Memory B cell (primary cell): ENCODE measurements around the gene CA5A.
"Not testable (repeated sequence)": the region's sequence is repeated elsewhere in the genome, so short reads cannot be mapped to it uniquely, and the experiment has no call there.

Experiments
- ATAC-seq: fragments of 150-1000 bp; cut with Tn5 transposase; 2 replicates; pipeline ENCODE4 v1.10.0; 2021; ENCODE audit warnings: low read depth, mild to moderate bottlenecking, moderate library complexity
- DNase-seq, 2 donors: peaks; one replicate each; pipeline ENCODE4 v3.0.0; 2022; ENCODE audit warnings: low spot score in 2 of 2
- H3K27ac Mint-ChIP-seq: one replicate; pipeline ENCODE4 v1.8.0; 2022; ENCODE audit warnings: mild to moderate bottlenecking, moderate library complexity, mixed read lengths
- H3K27me3 Mint-ChIP-seq: one replicate; pipeline ENCODE4 v1.8.0; 2022; ENCODE audit warnings: mixed read lengths
- H3K36me3 Mint-ChIP-seq: one replicate; pipeline ENCODE4 v1.8.0; 2022; ENCODE audit warnings: mild to moderate bottlenecking, mixed read lengths
- H3K4me1 Mint-ChIP-seq: one replicate; pipeline ENCODE4 v1.8.0; 2022; ENCODE audit warnings: mixed read lengths
- H3K4me3 Mint-ChIP-seq: one replicate; pipeline ENCODE4 v1.8.0; 2022; ENCODE audit warnings: mild to moderate bottlenecking, moderate library complexity, mixed read lengths
- H3K9me3 Mint-ChIP-seq: one replicate; pipeline ENCODE4 v1.8.0; 2022; ENCODE audit warnings: mixed read lengths

The CA5A gene

DNA sequence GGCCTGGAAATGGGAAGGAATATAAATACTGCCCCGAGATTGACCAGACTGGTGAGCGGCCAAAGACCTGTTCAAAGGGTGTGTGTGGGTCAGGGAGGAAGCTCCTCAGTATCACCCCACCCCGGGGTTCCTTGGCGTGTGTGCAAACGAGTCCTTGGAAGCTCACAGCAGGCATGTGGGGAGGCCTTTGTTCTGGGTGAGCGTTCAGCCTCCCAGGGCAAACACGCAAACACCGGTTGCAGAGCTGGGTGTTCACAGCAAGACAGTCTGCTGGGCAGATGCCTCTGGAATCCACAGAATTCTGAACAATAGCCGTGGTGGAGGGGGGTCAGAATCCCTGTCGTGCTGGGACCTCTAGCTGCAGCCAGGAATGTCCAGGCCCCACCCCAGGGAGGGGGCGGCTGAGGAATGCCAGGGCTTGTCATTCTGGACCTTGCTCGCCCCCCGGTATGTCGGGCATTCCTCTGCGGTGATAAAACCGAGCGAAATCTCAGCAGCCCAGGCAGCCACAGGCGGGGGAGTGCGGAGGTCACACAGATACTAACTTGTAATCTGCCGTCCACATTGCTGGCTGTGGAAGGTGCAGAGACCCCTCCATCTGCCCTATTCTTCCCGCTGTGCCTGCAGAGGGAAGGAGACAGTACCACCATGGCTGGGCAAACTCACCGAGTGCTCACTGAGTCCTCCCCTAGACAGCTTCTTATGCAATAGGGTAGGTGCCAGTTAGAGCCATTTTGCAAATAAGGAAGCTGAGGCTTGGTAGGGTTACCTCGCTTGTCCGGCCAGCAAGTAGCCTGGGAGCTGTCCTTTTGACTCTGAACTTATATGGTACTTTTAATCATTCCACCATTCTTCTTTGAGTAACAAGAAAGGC, 65.7 kb downstream of the CA5A start:
- peak overlapping the region; percentile 39 for H3K4me3 Mint-ChIP-seq
- H3K4me1 Mint-ChIP-seq = peaks cover 33% of the 10 kb centered on the region
- not testable (repeated sequence) for DNase-seq, ATAC-seq, H3K27me3 Mint-ChIP-seq, H3K27ac Mint-ChIP-seq, H3K9me3 Mint-ChIP-seq, H3K36me3 Mint-ChIP-seq

DNA sequence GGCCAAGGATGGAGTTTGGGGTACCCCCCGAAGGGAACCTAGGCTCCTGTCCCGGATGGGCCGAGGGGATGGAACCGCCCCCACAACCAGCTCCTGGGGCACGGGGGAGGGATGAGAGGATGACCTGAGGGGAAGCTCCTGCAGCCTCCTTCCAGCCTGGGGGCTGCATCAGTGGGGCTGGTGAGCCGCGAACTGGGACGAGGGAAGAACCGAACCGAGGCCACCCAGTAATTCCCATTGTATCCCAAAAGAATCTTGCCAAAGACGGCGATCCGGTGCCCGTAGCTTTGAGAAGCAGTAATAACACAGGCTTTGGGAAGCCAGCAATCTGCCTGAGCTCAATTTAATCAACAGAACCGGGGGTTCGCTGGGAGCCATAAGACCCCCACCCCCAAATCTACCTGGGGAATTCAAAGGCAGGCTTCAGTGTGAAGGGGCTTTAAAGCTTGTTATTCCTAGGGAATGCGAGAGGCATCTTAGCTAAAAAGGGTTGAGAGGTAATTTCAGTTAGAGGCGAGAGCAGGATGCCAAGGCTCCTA, 66.4 kb downstream of the CA5A start:
- H3K4me3 Mint-ChIP-seq = peak overlapping the region; percentile 39
- H3K9me3 Mint-ChIP-seq, DNase-seq, H3K27me3 Mint-ChIP-seq, ATAC-seq, H3K36me3 Mint-ChIP-seq, H3K27ac Mint-ChIP-seq: not testable (repeated sequence)
- H3K4me1 Mint-ChIP-seq = peaks cover 32% of the 10 kb centered on the region

DNA sequence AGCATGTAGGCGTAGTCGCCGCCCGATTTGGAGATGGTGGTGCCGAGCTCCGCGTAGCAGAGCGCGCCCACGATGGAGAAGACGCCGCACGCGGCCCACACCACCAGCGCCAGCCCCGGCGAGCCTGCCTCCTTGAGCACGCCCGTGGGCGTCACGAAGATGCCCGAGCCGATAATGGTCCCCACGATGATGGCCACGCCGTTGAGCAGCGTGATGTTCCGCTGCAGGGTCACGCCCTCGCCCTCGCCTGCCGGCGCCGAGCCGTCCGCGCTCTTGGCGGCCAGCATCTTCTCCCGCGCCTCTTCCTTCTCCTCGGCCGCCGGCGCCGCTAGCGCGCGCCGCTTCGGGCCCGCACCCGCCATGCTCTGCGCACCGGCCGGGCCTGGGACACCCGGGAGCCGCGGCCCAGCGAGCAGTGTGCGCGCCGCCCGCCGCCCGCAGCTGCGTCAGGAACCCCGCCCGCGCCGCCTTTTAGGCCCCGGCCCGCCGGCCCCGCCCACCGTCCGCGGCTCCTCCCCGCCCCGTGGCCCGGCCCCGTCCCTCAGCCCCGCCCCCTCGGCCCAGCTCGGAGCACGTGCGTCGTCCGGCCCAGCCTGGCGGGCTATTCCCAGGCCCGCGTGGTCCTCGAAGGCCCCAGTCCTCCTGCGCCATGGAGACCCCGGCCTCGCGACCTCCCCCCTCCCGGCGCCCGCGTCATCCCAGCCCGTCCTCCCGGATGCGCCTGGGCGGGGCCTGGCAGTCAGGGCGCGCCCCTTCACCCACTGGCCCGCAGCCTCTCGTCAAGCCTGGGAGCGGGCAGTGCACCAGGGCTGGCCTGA, 67.1 kb downstream of the CA5A start, which contains the start of gene SLC7A5:
SLC7A5 (minus strand) TSS at position 447 of the 818 bp plus-strand sequence; CDS start at position 362, 85 bp downstream.
- Mint-ChIP-seq H3K4me1 (peaks cover 31% of the 10 kb centered on the region), H3K27ac (peak within 1 kb of the TSS; percentile 79), H3K4me3 (peak within 1 kb of the TSS; percentile 94)
- DNase-seq = peak; percentile 91 to 96
- ATAC-seq = peak; percentile 78
- H3K9me3 Mint-ChIP-seq, H3K27me3 Mint-ChIP-seq, H3K36me3 Mint-ChIP-seq: not testable (repeated sequence)

DNA sequence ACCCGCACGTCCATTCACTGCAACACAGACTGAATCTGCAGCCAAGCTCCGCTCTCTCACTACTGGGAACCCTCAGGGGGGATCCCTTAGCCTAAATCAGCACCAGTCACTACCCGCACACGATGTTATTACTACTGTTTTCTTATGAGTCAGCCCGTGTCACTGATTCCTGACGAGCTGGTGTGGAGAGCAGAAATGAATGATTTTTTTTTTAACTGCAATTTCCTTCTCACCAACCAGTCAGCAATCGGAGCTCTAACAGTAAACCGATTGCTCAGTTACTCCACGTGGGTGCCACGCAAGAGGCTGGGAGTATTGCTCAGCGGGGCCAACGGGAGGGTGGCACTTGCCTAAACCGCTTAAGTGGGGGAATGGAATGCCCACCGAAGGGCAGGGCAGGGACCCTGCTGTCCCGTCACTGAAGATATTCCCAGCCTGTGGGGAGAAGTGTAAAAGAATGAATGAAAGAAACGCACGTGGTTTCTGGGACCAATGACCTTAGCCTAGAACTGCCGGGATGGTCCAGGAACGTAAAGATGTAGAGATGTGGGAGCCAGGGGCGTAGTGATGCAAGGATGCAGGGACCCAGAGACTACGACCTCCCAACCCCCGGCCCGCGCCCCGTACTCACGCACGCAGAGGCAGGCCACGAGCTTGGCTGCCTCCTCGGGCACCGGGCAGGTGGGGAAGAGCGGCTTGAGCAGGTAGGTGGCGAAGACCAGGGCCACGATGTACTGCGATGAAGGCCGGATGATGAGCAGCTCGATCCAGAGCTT, 67.9 kb downstream of the CA5A start:
- ATAC-seq = peak; percentile 28
- Mint-ChIP-seq H3K4me3 (peak overlapping the region; percentile 94), H3K27ac (peak overlapping the region; percentile 79), H3K4me1 (peaks cover 31% of the 10 kb centered on the region)
- not testable (repeated sequence) for H3K27me3 Mint-ChIP-seq, DNase-seq, H3K9me3 Mint-ChIP-seq, H3K36me3 Mint-ChIP-seq

DNA sequence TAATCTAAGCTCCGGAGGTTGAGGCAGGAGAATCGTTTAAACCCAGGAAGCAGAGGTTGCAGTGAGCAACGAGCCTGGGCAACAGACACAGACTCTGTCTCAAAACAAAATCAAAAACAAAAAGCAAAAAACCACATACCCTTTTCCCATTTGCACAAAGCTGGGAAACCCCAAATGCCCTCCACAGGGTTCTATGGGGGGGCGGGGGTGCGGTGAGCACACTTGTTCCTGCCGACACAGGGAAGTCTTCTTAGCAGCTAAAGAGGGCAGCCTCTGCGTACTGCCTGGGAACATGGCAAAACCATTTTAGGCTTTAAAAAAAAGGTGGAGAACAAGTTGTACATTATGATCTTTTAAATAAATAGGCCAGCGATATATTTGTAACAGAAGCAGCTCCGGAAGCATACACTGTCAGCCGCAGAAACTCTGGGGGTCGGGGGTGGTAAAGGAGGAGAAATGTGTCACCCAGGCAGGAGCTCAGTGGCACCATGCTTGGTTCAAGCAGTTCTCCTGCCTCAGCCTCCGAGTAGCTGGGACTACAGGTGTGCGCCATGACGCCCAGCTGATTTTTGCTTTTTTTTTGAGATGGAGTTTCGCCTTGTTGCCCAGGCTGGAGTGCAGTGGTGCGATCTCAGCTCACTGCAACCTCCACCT, 70.3 kb downstream of the CA5A start:
- H3K27me3 Mint-ChIP-seq, H3K27ac Mint-ChIP-seq, H3K36me3 Mint-ChIP-seq, ATAC-seq, DNase-seq, H3K9me3 Mint-ChIP-seq: not testable (repeated sequence)
- Mint-ChIP-seq H3K4me1 (peaks cover 24% of the 10 kb centered on the region), H3K4me3 (peak overlapping the region; percentile 21)

DNA sequence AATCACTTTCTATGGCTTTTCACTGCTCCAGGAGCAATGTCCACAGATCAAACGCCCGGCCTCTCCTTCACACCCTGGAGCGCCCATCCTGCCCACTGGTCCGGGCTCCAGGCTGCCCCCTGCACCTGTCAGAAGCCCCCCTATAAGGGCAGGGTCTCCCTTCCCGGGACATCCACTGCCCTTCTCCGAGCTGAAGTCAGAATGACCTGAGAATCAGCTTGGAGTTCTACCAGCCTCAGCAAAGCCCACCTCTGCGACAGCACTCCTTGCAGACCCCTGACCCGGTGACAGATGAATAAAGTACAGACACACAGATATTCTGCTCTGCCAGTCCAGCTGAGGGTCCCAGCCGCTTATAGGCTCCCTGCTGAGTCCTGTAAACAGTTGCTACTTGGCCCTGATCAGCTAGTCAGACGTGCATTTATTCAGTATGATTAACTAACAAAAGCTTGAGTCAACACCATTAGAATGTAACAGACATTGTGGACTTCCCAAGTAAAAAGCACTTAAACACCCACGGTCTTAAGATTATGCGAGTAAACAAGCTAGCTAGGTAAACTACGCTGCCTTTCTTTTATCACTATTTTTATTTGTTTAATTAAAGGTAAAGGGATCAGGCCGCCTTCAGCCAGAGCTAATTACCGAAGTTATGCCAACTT, 71.9 kb downstream of the CA5A start:
- H3K36me3 Mint-ChIP-seq = no peaks in the 10 kb centered on the region

DNA sequence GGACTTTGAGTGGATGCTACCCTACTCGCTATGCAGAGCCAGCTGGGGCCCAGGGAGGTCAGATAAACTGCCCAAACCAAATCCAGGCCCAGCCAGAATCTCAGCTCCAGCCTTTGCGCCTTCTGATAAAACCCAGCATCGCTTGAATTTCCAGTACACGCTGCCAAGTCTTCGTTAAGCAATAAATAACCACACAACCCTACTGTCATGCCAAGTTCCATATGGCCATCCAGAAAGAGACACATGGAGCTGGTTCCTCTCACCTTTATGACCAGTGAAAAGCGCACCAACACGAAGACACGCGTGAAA, 73.0 kb downstream of the CA5A start:
- H3K9me3 Mint-ChIP-seq, H3K27me3 Mint-ChIP-seq, DNase-seq, ATAC-seq, H3K36me3 Mint-ChIP-seq, H3K4me3 Mint-ChIP-seq, H3K27ac Mint-ChIP-seq: not testable (repeated sequence)
- H3K4me1 Mint-ChIP-seq = peaks cover 24% of the 10 kb centered on the region

More for the DNA sequence above, 71.9 kb downstream of the CA5A start:
- ATAC-seq (no peak), DNase-seq (no peak)
- Mint-ChIP-seq H3K4me3 (no peak overlapping the region), H3K27me3 (no peaks in the 10 kb centered on the region), H3K4me1 (peaks cover 28% of the 10 kb centered on the region), H3K27ac (no peak overlapping the region), H3K9me3 (no peaks in the 10 kb centered on the region)

DNA sequence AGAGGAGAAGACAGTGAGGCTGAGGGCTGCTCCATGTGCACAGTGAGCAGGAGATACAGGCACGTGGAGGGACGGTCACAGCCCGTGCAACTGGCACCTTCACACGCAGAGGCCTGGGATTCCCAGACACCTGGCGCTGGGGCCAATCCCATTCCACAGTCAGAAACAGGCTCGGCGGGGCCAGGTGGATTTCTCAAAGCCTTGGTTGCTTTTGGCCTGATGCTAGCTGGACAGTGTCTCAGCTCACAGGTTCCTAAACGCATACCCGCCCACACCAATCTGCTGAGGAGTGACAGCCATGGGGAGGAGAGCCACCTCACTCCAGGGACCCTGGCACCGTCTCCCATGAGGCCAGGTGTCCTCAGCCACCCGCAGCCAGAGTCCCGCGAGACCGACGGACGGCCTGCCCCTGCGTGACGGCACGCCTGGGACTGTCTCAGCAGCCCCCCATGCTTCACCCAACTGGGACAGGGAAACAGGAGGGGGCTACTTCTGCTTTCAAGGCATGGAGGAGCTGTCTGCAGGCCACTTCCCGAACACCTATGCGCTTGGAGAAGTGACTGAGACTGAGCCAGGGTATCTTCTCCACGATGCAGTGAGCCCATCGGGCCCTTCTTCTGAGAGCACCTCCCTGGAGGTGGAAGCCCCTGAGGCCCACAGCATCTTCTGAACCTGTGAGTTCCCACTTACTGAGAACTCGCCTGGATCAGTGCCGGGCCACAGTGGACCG, 73.6 kb downstream of the CA5A start:
- not testable (repeated sequence) for DNase-seq, H3K27ac Mint-ChIP-seq, H3K4me3 Mint-ChIP-seq, H3K9me3 Mint-ChIP-seq, H3K36me3 Mint-ChIP-seq, H3K27me3 Mint-ChIP-seq
- ATAC-seq = peak; percentile 62
- peaks cover 21% of the 10 kb centered on the region for H3K4me1 Mint-ChIP-seq

DNA sequence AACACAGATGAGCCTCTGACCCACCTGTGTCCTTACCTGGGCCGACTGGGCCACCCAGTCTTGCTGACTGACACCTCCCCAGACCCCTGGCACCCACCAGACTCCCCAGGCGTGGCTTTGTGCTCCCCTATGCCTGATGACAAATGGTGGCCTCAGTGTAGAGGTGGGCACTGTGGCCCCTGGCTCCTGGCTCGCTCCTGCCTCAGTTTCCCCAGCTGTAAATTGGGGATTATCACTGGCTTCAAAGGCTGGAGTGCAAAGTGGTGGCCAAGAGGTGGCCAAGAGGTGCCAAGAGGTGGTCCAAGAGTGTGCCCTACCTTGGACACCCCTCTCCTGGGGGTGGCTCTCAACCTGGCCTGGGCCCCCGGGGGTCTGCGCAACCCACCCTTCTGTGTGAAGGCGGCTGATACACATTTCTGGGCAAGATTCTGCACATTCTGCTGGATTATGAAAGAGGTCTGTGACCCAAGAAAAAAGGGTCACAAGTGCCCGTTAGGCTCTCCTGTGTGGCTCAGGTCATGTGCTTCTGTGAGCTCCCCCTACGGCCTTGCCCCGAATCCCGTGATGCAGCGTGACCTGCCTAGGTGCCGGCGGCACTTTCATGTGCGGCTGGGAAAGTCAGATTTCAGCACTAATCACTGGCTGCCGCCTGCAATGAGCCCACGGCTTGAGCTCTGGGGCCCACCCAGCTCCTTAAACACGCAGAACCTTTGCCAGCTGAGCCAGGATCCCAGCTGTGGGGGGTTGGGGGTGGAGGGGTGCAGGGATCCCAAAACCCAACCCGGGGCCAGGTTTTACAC, 74.8 kb downstream of the CA5A start:
- not testable (repeated sequence) for H3K4me3 Mint-ChIP-seq, DNase-seq, H3K27ac Mint-ChIP-seq, H3K9me3 Mint-ChIP-seq, ATAC-seq, H3K36me3 Mint-ChIP-seq, H3K27me3 Mint-ChIP-seq
- H3K4me1 Mint-ChIP-seq = peaks cover 22% of the 10 kb centered on the region

DNA sequence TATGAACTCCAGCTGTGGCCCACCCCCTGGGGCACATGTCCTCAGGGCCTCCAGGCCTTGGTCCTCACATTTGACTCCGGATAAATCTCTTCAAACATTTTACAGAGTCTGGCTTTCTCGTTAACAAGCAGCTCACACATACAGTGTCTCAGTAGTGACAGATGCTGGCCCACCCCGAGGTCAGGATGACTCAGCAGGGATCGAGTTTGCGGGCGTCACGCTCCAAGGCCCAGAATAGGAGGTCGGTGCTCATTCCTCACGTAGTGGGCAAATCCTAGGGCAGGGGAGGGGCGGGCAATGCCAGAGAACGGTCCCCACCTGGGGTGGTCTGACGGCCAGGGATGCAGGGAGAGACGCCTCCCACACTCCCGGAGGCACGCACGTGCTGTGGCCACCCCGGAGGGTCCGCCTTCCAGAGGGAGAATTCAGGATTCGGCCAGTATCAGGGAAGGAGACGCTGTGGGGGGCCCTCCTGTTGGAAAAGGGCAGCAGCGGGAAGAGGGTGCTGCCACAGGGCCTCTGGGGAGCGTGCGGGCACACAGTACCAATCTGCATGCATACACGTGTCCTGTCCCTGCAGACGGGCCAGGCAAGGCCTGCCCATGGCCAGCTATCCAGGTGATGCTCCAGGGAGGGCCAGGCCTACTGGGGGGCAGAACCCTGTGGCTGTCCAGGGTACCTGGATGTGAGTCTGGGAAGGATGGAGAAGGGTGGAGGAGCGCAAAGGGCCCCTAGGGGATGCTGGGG, 75.6 kb downstream of the CA5A start:
- Mint-ChIP-seq H3K27me3 (no peaks in the 10 kb centered on the region), H3K9me3 (no peaks in the 10 kb centered on the region), H3K4me3 (no peak overlapping the region), H3K36me3 (no peaks in the 10 kb centered on the region), H3K4me1 (peaks cover 16% of the 10 kb centered on the region), H3K27ac (peak overlapping the region; percentile 41)
- DNase-seq (no peak), ATAC-seq (no peak)

DNA sequence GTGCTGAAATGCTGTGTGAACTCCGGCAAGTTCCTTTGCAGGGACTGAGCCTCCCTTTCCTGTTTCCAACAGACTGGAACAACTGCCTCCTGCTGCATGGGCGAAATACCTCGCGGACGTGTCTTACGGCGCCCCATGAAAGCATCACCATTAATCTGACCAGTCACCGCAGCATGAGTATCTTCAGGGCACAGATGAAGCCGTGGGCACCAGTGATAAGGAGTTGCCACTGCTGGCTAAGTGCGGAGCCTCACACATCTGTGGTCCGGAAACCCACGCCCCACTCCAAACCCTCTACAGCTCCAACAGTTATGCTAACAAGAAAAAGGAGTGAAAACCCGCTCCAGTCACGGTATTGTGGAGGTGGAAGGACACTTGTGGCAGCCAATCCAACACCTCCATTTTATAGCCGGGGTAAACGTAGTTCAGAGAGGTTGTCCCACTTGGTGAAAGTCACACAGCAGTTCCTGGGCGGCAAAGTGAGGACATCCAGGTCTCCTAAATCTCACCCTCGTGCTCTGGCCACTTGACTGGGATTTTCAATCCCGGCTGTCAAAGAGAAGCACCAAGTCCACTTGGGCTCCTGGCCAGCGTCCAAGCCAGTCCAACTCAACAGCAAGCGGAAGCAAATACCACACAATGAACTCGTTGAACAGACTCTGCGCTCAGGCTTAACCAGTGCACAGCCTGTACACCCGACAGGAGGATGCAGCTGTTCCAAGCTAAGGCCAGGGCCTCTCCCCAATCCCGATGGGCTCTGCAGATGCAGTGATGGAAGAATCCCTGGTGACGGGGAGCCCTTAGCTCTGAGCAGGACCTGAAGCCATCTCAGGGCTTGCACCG, 78.0 kb downstream of the CA5A start:
- DNase-seq, H3K4me3 Mint-ChIP-seq, H3K27ac Mint-ChIP-seq, H3K9me3 Mint-ChIP-seq, H3K27me3 Mint-ChIP-seq, H3K36me3 Mint-ChIP-seq, ATAC-seq: not testable (repeated sequence)
- peaks cover 17% of the 10 kb centered on the region for H3K4me1 Mint-ChIP-seq
